ENCODE results near the gene LMAN1L.

GRCh38 chr15:74775894-74776293, 36.7 kb upstream of the LMAN1L start:
- TF ChIP-seq CTCF (IDR thresholded peaks at IDR 0.05; ENCODE audit: poor library complexity, severe bottlenecking) = no peak
- TF ChIP-seq SMC3 (conservative IDR thresholded peaks at IDR 0.05; ENCODE audit: poor library complexity) = no peak

Measured in neural cell (in vitro differentiated cells).